GM19099 (cell line): ENCODE measurements around the gene CERT1.

ENCODE experiments used
- POLR2A ChIP-seq: IDR thresholded peaks from 3 replicates; pipeline ENCODE4 v1.6.1; 2011; ENCODE audit warnings: low read depth; ENCODE audit not compliant: insufficient read length; ENCODE audit errors: extremely low read depth

Gene CERT1

DNA sequence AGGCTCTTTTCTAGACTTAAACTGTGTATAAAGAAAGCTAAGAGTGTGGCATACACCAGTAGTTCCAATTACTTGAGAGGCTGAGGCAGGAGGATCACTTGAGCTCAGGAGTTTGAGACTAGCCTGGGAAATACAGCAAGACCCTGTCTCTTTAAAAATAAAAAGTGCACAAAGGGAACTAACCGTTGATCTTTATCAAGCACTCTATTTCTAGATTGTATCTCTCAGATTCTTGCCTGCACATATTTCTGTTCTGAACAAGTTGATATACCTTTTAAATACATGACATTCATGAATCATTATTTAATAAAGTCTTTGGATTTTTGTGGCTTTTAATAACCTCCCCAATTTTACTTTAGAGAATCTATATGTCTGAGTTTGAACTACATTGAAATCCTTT lies 127.2 kb downstream of the CERT1 start:
- no peak for TF ChIP-seq POLR2A

DNA sequence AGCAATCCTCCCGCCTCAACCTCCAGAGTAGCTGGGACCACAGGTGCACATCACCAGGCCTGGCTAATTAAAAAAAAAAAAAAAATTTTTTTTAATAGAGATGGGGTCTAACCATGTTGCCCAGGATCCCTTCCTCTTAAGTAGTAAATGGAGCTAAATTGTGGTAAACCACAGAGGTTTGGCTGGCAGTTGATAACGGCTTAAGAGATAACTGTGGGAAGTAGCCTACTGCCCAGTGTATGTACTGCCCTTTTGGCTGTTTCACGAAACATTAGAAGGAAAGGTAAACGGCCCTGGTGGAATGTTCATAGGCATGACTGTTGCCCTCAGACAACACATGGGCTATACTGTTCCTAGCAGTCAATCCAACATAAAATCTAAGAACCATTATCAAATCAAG lies 130.0 kb downstream of the CERT1 start:
- no peak for TF ChIP-seq POLR2A

DNA sequence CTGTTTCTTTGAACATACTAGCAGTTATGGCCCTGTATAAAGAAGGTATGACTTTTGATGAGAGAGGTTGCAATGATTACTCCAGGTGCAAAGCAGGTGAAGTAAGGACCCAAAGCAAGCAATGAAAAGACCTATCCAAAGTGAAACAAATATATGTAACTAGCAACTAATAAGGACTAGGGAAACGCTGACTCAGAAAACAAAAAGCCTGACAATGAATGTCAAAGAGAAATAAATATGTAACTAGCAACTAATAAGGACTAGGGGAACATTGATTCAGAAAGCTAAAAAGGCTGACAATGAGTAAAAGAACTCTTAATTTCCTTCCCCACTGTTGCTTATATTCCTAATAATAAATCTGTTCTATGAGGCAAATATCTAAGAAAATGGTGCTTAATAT lies 131.3 kb downstream of the CERT1 start:
- no peak for TF ChIP-seq POLR2A

DNA sequence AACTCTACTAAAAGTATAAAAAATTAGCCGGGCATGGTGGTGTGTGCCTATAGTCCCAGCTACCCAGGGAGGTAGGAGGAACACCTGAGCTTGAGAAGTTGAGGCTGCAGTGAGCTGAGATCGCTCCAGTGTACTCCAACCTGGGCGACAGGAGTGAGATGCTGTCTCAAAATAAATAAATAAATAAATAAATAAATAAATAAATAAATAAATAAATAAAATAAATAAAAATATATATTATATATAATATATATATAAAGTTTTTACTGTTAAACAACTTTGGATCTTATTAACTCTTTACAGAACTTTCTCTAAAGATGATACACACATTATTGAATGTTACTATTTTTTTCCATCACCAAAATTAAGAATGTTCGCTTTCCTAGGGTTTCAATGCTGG lies 136.0 kb downstream of the CERT1 start:
- no peak for TF ChIP-seq POLR2A

DNA sequence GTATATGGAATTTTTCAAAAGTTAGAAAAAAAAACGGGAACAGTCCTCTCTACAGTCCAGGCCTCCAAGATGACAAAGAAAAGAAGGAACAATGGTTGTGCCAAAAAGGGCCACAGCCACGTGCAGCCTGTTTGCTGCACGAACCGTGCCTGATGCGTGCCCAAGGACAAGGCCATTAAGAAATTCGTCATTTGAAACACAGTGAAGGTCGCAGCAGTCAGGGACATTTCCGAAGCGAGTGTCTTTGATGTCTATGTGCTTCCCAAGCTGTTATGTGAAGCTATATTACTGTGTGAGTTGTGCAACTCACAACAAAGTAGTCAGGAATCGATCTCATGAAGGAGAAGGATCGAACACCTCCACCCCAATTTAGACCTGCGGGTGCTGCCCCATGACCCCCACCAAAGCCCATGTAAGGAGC lies 137.0 kb downstream of the CERT1 start:
- no peak for TF ChIP-seq POLR2A

DNA sequence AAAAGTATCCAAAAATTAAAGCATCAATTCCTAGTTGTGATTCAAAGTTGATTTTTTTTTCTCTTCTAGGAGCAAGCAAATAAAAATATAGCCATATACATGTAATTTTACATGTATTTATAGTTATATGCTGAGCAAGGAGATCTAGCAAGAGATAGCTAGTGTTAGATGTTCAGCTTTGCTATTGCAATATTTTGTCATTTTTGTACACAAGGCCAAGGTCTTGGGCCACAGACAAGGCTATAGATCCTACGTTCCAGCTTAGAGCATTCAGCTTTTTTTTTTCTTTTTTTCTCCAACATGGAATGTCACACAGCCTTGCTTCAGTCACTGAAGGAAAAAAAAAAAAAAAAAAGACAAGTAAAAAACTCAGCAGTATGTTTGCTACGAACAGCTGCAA lies 137.6 kb downstream of the CERT1 start:
- no peak for TF ChIP-seq POLR2A

DNA sequence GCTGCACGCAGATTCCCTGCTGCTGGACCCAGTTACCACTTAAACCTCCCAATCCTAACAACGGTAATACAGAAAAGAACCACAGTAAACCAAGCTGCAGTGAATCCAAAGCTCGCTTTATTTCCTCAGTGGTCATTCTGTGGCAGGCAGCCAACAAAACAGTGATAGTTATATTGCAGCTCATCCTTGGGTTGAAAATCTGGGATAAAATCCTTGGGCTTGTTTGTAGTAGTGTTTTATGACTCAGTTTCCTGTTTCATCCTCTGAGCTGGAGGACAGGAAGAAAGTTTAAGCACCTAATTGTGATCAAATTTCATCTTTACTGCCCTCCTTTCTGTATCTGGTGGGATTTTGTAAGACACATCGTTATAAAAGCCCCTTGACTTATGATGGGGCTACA lies 143.0 kb downstream of the CERT1 start:
- TF ChIP-seq POLR2A = no peak

DNA sequence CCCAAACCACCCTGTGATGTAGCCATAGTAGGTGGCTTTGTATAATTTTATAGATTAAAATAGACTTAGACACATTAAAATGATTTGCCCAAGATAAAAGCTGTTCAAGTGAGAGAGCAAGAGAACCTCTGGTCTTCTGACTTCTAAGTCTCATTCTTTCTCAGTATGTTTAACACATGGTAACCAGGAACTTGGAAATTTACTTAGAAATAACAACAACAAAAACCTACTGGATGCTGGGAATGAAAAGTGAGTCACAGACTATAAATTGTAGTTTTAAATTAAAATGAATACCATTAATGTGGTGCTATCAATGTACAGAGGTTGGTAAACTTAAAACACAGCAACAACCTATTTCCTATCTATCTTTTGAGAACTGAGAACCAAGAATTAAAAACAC lies 144.0 kb downstream of the CERT1 start:
- TF ChIP-seq POLR2A = no peak

DNA sequence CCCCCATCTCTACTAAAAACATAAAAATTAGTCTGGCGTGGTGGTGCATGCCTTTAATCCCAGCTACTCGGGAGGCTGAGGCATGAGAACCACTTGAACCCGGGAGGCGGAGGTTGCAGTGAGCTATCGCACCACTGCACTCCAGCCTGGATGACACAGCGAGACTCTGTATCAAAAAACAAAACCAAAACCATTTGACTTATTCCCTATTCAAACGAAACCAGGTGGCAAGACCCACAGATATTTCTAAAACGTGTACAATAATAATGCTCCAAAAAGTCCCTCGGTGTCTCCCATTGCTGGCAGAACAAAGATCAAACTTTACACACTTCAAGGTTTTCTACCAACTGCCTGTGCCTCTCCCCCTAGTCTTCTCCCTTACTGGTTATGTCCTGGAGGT lies 144.6 kb downstream of the CERT1 start:
- TF ChIP-seq POLR2A = no peak

DNA sequence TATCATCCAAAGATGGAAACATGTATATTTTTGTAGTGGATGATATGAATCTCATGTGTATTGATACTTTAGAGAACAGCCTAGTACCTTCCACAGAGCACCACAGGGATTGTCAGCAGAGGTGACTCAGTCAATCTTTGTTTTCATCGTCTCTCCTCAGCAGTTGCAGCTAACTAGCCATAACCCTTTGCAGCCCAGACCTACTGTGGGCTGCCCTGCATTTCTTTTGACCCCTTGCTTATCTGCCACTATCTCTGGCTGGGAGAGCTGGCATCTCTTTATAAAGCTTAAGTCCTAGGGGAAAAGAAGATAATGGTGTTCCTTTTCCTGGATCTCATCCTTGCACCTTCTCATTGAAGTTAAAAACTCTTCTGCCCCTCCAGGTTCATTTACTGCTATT lies 145.7 kb downstream of the CERT1 start:
- no peak for TF ChIP-seq POLR2A

DNA sequence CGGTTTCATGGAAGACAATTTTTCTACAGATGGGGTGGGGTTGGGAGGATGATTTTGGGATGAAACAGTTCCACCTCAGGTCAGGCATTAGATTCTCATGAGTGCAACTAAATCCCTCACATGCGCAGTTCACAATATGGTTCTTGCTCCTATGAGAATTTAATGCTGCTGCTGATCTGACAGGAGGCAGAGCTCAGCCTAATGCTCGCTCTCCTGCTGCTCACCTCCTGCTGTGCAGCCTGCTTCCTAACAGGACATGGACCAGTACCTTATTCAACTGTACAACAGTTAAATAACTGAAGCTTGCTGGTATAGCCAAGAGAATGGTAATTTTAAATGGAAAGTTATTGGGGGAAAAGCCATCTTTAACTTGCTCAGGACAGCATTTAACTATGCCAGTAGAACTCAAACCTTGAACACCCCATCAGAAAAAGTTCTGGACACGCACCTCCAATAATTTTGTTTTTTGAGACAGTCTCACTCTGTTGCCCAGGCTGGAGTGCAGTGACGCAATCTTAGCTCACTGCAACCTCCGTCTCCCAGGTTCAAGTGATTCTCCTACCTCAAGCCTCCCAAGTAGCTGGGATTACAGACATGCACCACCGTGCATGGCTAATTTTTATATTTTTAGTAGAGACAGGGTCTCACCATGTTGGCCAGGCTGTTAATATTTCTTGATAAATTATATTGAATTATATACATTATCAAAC lies 146.7 kb downstream of the CERT1 start:
- no peak for TF ChIP-seq POLR2A

DNA sequence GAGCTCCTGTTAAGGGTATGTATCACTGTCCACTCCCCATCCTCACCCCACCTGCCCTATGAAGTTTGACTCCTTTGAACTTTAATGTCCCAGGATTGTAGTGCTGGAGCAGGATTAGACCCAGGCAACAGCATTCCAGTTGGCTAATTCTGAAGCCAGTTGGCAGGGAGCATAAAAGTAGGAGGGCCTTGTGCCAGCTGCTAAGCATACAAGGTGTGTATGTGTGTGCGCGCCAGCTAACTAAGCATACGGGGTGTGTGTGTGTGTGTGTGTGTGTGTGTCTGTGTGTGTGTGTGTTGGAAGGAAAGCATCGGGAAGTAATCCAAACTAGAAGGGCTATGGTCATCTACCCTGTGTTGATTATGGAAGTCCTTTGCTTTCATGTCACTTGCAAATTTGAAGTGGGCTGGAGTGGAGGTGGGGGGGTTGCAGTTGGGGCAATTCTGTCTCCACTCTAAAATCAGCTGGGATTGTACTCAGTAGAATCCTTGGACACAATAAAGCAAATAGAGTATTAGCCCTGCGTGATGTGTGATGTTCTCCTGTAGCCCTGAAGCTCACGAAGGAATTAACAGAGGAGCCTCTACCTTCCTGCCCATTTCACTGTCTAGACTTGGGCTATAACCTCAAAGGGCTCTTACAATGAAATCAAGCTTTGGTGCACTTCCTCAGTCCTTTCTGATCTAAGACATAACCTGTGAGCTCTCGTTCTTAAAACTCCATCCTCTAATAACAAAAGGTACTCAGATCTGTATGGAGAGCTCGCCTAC lies 147.5 kb downstream of the CERT1 start:
- TF ChIP-seq POLR2A = no peak

DNA sequence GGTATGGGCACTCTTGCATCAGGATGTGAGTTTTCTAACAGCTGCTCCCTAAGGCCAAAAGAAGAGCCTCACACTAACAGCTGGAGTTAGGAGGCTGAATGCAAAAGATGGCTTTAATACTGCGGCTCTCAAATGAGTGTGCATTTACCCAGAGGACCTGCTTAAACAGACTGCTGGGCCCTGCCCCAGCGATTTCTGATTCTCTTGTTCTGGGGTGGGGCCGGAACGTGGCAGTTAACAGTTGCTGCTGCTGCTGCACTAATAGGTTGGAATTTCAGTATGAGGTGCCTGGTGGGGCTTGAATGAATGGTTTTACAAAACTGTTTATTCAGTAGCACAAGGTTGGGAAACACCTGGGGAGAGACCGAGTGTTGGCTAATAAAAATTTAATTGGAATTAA lies 148.3 kb downstream of the CERT1 start:
- peak; percentile 27 for TF ChIP-seq POLR2A

DNA sequence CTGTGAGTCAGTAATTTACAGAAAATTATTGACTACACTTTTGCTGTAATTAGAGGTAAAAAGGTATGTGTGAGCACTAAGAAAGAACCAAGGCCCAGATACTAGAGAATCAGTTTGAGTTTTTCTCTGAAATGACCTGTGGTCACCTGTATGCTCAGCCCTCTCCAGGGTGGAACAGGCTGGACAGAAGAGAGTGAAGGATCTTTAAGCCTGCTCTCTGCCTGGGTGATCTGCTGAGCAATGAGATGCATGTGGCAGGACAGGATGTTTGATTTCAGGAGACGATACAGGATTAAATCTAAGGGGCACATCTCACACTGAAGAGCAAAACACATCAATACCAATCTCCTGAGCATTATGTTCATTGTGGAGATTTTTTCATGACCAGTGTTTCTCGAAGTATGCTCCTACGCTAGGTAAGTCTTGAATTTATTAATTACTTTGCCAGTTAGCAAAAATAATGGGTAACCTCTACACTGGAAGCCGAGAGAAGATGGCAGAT lies 148.9 kb downstream of the CERT1 start:
- no peak for TF ChIP-seq POLR2A

DNA sequence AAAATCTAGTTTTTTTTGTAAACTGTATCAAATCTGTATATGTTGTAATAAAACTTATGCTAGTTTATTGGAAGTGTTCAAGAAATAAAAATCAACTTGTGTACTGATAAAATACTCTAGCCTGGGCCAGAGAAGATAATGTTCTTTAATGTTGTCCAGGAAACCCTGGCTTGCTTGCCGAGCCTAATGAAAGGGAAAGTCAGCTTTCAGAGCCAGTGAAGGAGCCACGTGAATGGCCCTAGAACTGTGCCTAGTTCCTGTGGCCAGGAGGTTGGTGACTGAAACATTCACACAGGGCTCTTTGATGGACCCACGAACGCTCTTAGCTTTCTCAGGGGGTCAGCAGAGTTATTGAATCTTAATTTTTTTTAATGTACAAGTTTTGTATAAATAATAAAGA lies 150.1 kb downstream of the CERT1 start:
- no peak for TF ChIP-seq POLR2A

DNA sequence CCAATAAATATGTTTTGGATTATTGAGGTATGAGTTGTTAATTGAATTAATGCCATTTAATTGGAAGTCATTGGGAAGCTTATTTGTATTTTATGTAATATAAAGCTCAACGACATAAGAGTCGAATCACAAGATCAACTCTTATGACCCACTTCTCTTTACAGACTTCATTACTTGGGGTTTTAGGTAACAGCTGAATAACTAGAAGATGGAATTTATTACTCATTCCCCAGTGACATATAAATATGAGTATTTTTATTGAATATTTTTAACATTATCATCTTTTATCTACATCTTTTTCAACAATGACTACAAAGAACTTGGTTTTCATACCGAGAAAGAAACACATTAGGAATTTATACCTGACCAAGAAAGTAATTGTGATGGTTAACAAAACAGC lies 153.3 kb downstream of the CERT1 start:
- TF ChIP-seq POLR2A = no peak

DNA sequence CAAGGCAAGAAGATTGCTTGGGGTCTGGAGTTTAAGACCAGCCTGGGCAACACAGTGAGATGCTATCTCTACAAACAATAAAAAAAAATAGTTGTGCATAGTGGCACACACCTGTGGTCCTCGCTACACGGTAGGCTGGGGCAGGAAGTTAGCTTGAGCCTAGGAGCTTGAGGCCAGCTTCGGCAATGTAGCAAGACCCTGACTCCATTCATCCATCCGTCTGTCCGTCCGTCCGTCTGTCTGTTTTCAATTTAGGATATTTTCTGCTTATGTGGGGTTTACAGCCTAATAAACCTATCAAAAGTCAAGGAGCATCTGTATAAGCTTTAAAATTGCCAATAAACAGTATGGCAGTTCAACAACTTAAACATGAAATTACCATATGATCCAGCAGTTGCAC lies 154.7 kb downstream of the CERT1 start:
- no peak for TF ChIP-seq POLR2A

DNA sequence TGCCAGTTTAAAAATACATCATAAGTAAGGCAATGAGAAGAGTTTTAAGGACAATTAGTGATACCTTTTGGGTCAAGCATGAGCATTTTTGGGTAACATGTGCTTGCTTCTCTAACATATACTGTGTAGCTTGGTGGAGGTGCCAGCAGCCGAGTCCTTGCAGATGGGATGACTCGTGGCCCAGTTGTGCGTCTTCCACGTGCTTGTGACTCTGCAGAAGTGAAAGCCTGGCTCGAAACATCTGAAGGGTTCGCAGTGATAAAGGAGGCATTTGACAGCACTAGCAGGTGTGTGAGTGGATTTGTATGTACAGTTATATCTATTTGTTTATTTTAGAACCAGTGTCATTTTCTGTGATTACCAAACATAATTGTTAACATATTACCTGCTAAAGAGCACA lies 156.2 kb downstream of the CERT1 start:
- TF ChIP-seq POLR2A = no peak
